Osteoblast (primary cell): ENCODE data around the gene TM9SF4. TPM values are rescaled to one million over a fixed set of nuclear protein-coding genes. Genes with fewer than 3 reads are reported as not detected.

Source experiments
- DNase-seq: peaks from one replicate; pipeline ENCODE4 v3.0.0; 2011; ENCODE audit warnings: low spot score, mixed read lengths; ENCODE audit not compliant: insufficient read length; ENCODE audit errors: missing footprints
- H2AFZ ChIP-seq: 2 replicates; pipeline ENCODE4 v1.6.0; 2011; ENCODE audit warnings: mild to moderate bottlenecking, low read length
- H3K27ac ChIP-seq: 2 replicates; pipeline ENCODE4 v1.5.1; 2011; ENCODE audit warnings: mild to moderate bottlenecking, low read depth, low read length, moderate library complexity
- H3K27me3 ChIP-seq: 2 replicates; pipeline ENCODE4 v1.6.0; 2012; ENCODE audit warnings: mild to moderate bottlenecking, control low read depth, inconsistent platforms, low read length, moderate library complexity; ENCODE audit not compliant: insufficient read depth
- H3K36me3 ChIP-seq: 2 replicates; pipeline ENCODE4 v1.5.1; 2011; ENCODE audit warnings: mild to moderate bottlenecking, low read length, control low read depth, moderate library complexity; ENCODE audit not compliant: insufficient read depth
- H3K4me1 ChIP-seq: 2 replicates; pipeline ENCODE4 v1.5.1; 2011; ENCODE audit warnings: mild to moderate bottlenecking, low read length, control low read depth, moderate library complexity; ENCODE audit not compliant: insufficient read depth
- H3K4me2 ChIP-seq: 2 replicates; pipeline ENCODE4 v1.6.0; 2011; ENCODE audit warnings: mild to moderate bottlenecking, low read length; ENCODE audit not compliant: insufficient read depth
- H3K4me3 ChIP-seq: fragments of 200-600 bp; sonication (generic); 3 replicates; pipeline ENCODE4 v1.5.1; 2012; ENCODE audit warnings: mild to moderate bottlenecking, low read length, inconsistent platforms; ENCODE audit not compliant: insufficient read depth
- H3K79me2 ChIP-seq: 2 replicates; pipeline ENCODE4 v1.6.0; 2012; ENCODE audit warnings: mild to moderate bottlenecking, low read length, control low read depth, inconsistent platforms; ENCODE audit not compliant: insufficient read depth
- H3K9me3 ChIP-seq: 2 replicates; pipeline ENCODE4 v1.5.1; 2011; ENCODE audit warnings: low read depth, low read length, control low read depth
- H4K20me1 ChIP-seq: 2 replicates; pipeline ENCODE4 v1.6.0; 2012; ENCODE audit warnings: mild to moderate bottlenecking, low read length, control low read depth; ENCODE audit not compliant: insufficient read depth
- CTCF ChIP-seq: IDR thresholded peaks from 2 replicates; pipeline ENCODE4 v1.5.1; 2011; ENCODE audit warnings: mild to moderate bottlenecking, low read depth, low read length, moderate library complexity; ENCODE audit errors: extremely low read depth
- total RNA-seq: library from RNA; depleted of rRNA; stranded (reverse); fragments of >200 nt; gene quantifications from 2 replicates; pipeline ENCODE4 v1.2.3, GENCODE V29; 2012

TM9SF4 gene
- total RNA-seq, 1 donor = 48.1 TPM

GRCh38 chr20:32209850-32210605, 100.5 kb downstream of the TM9SF4 start:
- DNase-seq = peak; percentile 13

GRCh38 chr20:32213870-32214269, 104.4 kb downstream of the TM9SF4 start:
- no peak for TF ChIP-seq CTCF
- Histone ChIP-seq H3K36me3 (peaks cover 44% of the 10 kb centered on the region), H2AFZ (no peak overlapping the region), H3K4me1 (peaks cover 5% of the 10 kb centered on the region), H3K9me3 (no peaks in the 10 kb centered on the region), H3K79me2 (peaks cover 24% of the 10 kb centered on the region), H4K20me1 (no peaks in the 10 kb centered on the region), H3K4me2 (no peak overlapping the region), H3K27ac (no peak overlapping the region), H3K27me3 (no peaks in the 10 kb centered on the region), H3K4me3 (no peak overlapping the region)
- no peak for DNase-seq

More at GRCh38 chr20:32209850-32210605, 100.5 kb downstream of the TM9SF4 start:
- Histone ChIP-seq H3K36me3 (peaks cover 12% of the 10 kb centered on the region), H3K27me3 (no peaks in the 10 kb centered on the region), H3K79me2 (peaks cover 60% of the 10 kb centered on the region), H4K20me1 (peaks cover 14% of the 10 kb centered on the region), H3K9me3 (no peaks in the 10 kb centered on the region), H3K4me3 (no peak overlapping the region), H3K27ac (peak overlapping the region; percentile 15), H3K4me1 (peaks cover 28% of the 10 kb centered on the region), H2AFZ (no peak overlapping the region), H3K4me2 (peak overlapping the region; percentile 3)
- TF ChIP-seq CTCF = no peak

- Histone ChIP-seq H4K20me1 (no peaks in the 10 kb centered on the region), H3K27ac (no peak overlapping the region), H3K4me1 (no peaks in the 10 kb centered on the region), H2AFZ (no peak overlapping the region), H3K79me2 (peaks cover 15% of the 10 kb centered on the region), H3K27me3 (no peaks in the 10 kb centered on the region), H3K4me2 (no peak overlapping the region), H3K9me3 (no peaks in the 10 kb centered on the region), H3K4me3 (no peak overlapping the region), H3K36me3 (peaks cover 54% of the 10 kb centered on the region)
- TF ChIP-seq CTCF = no peak
- DNase-seq = no peak
These were observed 105.6 kb downstream of the TM9SF4 start for GRCh38 chr20:32215147-32215546.

DNA sequence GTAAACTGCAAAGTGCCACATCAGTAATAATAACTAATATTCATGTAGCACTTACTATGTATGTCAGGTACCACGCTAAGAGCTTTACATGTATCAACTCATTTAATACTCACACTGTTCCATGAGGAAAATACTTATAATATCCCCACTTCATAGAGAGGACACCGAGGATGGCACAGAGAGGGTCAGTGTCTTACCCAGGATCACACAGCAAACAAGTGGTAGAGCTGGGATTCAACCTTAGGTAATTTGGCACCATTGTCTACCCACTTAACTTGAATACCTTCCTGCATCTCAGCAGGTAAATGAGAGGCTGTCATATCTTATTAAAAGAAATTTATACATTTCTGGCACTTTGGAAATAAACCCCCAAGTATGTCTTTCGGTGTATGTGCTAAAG, 106.2 kb downstream of the TM9SF4 start:
- TF ChIP-seq CTCF = no peak
- no peak overlapping the region for H3K4me2 ChIP-seq
- no peak overlapping the region for H3K27ac ChIP-seq
- peaks cover 57% of the 10 kb centered on the region for H3K36me3 ChIP-seq
- H3K4me3 ChIP-seq = no peak overlapping the region
- H3K9me3 ChIP-seq = no peaks in the 10 kb centered on the region
- H3K27me3 ChIP-seq = no peaks in the 10 kb centered on the region
- no peaks in the 10 kb centered on the region for H4K20me1 ChIP-seq
- DNase-seq = no peak
- peaks cover 13% of the 10 kb centered on the region for H3K79me2 ChIP-seq
- H3K4me1 ChIP-seq = no peaks in the 10 kb centered on the region
- no peak overlapping the region for H2AFZ ChIP-seq
